Fibroblast of pulmonary artery (primary cell): ENCODE results near the gene TRAF6.

Source experiments
- DNase-seq: peaks from one replicate; pipeline ENCODE4 v3.0.0-alpha.2; 2010; ENCODE audit warnings: low read depth
- H3K4me3 ChIP-seq: replicated peaks from 2 replicates; pipeline ENCODE4 v1.5.1; 2011; ENCODE audit warnings: low read depth, mild to moderate bottlenecking, control low read depth, low read length, moderate library complexity
- CTCF ChIP-seq: IDR thresholded peaks from 2 replicates; pipeline ENCODE4 v1.5.1; 2011; ENCODE audit warnings: mild to moderate bottlenecking, control low read depth, low read length, inconsistent platforms; ENCODE audit errors: missing control alignments

Gene TRAF6

GRCh38 chr11:36454551-36454940 lies 55.5 kb downstream of the TRAF6 start:
- no peak for TF ChIP-seq CTCF
- DNase-seq, result no peak
- no peak overlapping the region for H3K4me3 ChIP-seq

- no peak for DNase-seq
- TF ChIP-seq CTCF, result no peak
- no peak overlapping the region for H3K4me3 ChIP-seq
Observed at GRCh38 chr11:36453678-36454077, 56.4 kb downstream of the TRAF6 start.

DNA sequence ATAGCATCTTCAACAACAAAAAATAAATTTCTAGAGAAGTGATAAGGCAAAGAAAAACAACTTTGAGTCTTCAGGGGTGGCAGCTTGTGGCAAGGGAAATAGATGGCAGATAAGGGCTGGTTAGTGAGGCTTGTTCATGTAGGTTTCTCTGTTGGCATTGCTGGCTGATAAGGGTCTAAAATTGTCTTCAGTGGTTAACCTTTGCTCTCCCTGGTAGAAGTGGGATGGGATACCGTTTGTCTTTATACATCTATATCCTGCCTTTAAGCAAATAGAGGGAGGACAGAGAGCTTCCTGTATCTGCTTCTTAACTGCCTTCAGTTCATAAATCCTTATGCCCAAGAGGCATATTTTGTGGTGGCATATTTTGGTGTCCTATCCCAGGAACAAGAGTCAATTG lies 57.1 kb downstream of the TRAF6 start:
- DNase-seq, result no peak
- H3K4me3 ChIP-seq, result no peak overlapping the region
- TF ChIP-seq CTCF, result no peak

DNA sequence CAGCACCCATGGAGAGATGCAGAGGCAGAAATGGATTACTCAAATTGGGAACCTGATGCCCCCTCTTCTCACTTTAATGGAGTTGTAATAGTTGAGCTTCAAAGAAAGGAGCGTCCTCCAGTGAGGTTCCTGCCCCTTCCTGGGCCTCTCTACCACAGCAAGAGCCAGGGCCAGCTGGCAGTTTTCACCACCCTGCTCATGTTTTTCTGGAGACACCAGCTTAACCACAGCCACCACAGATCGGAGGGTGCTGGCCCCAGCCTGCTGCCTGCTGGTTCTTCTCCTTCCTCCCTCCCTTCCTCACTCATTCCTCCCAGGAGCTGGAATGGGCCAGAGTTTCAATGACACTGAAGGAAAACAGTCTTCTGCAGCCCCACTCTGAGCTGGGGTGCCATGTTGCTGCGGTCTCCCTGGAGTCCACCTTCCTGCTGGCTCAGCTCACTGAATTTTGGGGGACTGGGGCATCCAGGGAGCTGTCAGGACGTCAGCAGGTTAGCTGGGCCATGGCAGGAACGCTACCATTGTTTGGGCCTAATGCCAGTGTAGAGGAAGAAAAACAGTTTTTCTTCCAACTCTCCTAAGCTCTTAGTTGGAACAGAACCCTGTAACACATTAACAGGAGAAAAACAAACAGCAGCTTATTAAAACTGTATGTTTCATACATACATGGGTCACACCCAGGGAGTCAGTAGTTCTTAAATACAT lies 57.7 kb downstream of the TRAF6 start:
- DNase-seq, result peak; percentile 59
- no peak overlapping the region for H3K4me3 ChIP-seq

DNA sequence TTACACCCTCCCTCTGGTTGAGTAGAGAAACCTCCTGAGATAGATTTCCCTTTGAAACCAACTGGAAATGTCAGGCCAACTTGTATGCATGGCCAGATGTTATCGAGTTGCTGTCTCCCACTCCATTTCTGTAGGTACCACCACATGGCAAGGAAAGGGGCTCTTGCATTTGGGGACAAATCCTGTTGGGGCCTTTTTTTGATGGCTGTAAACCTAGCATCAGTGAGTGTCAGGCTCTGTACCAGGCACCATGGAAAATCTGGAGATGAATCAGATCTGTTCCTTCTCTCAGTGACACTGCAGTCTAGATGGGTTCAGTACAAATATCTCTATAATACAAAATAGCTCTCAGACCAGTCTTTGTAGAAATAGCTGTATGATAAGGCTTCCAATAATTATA lies 58.4 kb downstream of the TRAF6 start:
- H3K4me3 ChIP-seq, result no peak overlapping the region
- no peak for TF ChIP-seq CTCF

More for the DNA sequence above, 57.7 kb downstream of the TRAF6 start:
- TF ChIP-seq CTCF, result no peak

DNA sequence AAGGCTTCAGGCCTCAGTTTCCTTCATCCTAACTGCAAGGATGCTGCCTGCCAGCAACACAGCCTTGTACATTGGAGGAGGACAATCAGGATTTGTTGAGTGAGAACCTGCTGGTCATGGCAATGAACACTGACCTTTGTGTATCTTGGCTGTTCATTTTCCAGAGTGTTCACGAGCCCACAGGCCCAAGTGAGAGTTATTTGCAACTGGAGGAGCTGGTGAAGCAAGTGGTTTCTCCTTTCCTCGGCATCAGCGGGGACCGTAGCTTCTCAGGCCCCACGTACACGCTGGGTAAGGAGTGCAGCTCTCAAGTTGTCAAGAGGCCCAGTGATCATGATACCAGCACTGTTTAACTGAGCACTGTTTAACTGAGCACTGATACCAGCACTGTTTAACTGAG lies 59.0 kb downstream of the TRAF6 start:
- H3K4me3 ChIP-seq, result no peak overlapping the region
- no peak for DNase-seq
- TF ChIP-seq CTCF, result no peak

More for the DNA sequence above, 58.4 kb downstream of the TRAF6 start:
- no peak for DNase-seq

DNA sequence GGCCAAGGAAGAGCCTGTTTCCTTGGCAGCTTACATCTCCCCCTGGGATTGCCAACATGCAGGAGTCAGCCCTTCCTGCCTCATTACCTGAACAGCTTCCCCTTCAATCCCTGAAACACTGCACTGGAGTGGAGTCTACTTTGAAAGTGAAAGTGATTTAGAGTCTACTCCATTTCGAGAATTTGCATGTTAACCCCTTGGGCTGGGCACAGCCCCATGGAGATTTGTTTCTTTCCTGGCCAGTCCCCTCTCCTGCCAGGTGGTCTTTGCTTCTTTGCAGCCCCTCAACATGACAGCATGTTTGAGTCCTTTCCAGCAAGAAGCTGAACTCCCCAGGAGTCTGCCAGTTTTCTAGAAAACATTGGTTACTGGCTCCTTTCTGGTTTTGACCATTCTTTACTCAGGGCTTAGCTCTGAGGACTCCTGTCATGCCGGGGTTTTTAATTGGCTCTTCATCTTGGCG lies 59.9 kb downstream of the TRAF6 start:
- TF ChIP-seq CTCF, result no peak
- H3K4me3 ChIP-seq, result no peak overlapping the region
- no peak for DNase-seq
